ENCODE measurements around the gene NPC2.
"Not testable (repeated sequence)": the region's sequence is repeated elsewhere in the genome, so short reads cannot be mapped to it uniquely, and the experiment has no call there.

Gene NPC2

GRCh38 chr14:74464785-74465184 is 28.3 kb downstream of the NPC2 start:
- no peak for DNase-seq

GRCh38 chr14:74463697-74464096 is 29.4 kb downstream of the NPC2 start:
- no peak for DNase-seq

GRCh38 chr14:74462993-74463392 is 30.1 kb downstream of the NPC2 start:
- no peak for DNase-seq

- DNase-seq: no peak
Measured at GRCh38 chr14:74459976-74460375, 33.1 kb downstream of the NPC2 start.

- DNase-seq: no peak
Measured at GRCh38 chr14:74459289-74459946, 33.7 kb downstream of the NPC2 start.

- DNase-seq: no peak
Measured at GRCh38 chr14:74457565-74457895, 35.6 kb downstream of the NPC2 start.

GRCh38 chr14:74456684-74457564 is 36.2 kb downstream of the NPC2 start:
- DNase-seq: no peak

GRCh38 chr14:74454397-74454796 is 38.7 kb downstream of the NPC2 start:
- DNase-seq: not testable (repeated sequence)

- DNase-seq: no peak
Measured at GRCh38 chr14:74444866-74445265, 48.2 kb downstream of the NPC2 start.

- no peak for DNase-seq
Measured at GRCh38 chr14:74442757-74443156, 50.3 kb downstream of the NPC2 start.

GRCh38 chr14:74441113-74441512 is 52.0 kb downstream of the NPC2 start:
- no peak for DNase-seq

- no peak for DNase-seq
Measured at GRCh38 chr14:74438351-74438915, 54.7 kb downstream of the NPC2 start.

GRCh38 chr14:74437496-74438053 is 55.5 kb downstream of the NPC2 start:
- DNase-seq: no peak

GRCh38 chr14:74434294-74434693 is 58.8 kb downstream of the NPC2 start:
- DNase-seq: no peak

- no peak for DNase-seq
Measured at GRCh38 chr14:74429991-74430390, 63.1 kb downstream of the NPC2 start.

All from NCI-H2029 (cell line).